NCI-H2227 (cell line): ENCODE measurements around the gene FOXP1.

Experiments used
- DNase-seq: peaks from one replicate; lab custom pipeline; 2025; ENCODE audit not compliant: unreplicated experiment; lab: John Stamatoyannopoulos, UW

FOXP1 gene

DNA sequence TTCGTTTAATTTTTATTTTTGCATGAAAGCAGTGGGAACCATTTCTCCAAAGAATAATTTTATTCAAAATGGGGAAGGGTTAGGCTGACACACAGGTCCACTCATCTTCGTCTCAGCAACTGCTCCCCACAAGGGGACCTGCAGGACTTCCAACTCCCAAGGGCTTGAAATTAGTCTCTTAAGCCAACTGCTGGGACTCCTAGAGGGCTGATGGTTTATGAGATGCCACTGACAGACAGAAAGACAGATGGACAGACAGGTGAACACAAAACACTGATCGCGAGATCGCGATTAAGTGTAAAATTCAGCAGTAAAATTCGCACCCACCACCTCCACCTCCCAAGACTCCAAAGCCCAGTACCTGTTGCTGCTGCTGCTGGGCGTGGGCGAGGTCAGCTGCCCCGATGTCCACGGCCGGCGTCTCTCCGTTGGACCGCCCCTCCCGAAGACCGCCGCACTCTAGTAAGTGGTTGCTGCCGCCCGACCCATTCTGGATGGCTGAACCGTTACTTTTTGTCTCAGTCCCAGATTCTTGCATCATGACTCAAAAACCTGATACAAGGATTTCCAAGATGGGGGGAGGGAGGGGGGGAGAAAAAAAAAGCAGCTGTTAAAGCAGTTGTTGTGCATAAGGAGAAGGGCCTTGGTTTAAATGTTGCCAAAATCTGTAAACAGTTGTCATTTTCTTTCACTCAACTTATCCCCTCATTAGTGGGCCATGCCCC, 385.5 kb downstream of the FOXP1 start:
- DNase-seq, result no peak

DNA sequence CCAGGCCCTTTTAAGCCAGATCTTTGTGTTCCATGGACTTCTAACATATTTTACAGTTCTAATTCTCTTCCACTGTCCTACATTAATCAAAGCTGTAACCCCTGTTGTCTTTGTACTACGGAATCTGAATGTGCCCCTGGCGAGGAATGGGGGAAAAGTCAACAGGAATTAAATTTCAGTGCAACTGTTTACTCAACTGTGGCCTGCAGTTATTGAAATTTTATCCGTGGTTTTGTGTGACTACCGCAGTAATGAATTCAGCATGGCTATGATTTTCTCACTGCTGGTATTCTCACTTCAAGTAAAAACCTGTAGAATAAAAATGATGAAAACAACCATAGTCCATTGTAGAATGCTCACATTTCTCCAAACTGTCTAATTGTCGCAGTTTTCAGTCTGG, 388.0 kb downstream of the FOXP1 start:
- DNase-seq, result no peak

DNA sequence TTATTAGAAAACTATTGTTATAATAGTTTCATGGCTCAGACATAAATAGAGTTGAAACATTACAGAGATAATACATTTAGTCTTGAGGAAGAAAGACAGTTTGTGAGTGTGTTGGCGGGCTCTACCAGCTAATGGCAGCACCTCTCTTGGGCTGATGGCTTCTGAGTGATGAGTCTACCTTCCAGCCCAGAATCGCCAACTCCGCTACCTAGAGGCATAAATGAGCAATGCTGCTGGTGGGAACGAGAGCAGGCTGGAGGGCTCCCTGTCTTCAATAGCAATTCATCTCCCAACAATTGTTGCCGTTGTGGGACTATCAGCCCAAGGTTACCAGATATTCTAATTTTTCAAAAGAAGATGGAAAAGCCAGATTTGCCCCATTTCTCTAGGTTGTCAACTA, 388.7 kb downstream of the FOXP1 start:
- DNase-seq, result no peak

DNA sequence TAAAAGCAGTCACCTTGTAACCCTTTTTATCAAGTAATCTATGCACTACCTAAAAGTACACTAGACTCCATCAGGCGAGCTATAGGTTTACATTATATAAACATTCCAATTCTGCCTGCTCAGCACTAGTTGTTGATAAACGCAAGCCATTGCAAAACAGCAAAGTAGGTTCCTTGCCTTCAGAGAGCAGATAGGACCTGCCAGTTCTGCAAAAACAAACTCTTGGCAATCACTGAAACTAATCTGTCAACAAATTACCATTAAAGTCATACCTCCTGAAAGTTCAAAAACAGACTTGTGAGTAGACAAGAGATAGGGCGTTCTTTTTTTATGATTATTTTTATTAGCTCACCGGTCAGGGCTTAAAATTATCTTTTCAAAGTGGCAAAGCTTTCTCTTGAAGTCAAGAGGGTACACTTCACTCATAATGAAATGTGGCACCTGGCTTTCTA, 392.5 kb downstream of the FOXP1 start:
- no peak for DNase-seq

DNA sequence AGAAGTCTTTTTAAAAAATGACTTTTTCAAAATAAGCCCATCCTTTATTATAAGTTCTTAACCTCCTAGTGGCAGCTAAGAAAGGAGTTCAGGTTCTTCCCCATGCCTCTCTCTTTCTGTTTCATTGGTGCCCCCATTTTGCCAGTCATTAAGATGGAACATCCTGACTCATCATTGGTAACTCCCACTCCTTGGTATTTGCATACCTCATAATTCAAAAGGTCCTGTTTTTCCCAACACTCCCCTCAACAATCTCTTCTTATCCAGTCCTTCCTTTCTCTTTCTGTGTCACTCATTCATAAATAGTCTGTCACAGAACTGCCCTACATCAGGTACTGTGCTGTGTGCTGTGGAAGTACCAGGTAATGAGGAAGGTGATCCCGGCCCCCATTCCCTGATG, 394.0 kb downstream of the FOXP1 start:
- no peak for DNase-seq

DNA sequence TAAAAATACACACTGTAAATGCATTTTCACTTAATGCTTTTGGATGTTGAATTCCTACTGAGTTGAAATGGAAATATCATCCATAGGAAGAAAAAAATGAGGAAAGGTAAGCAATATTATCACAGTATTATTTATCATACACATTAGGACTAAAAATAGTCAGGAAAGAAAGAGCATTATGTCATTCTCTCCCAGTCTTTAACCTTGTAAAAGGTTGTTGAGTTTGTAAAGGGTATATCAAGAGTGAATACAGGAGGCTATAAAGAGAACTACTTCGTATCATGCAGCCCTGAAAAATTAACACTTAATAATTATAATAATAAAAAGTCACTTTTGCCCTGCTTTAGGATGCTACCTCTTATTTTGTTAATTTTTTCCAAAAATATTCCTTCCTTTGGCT, 395.8 kb downstream of the FOXP1 start:
- no peak for DNase-seq

DNA sequence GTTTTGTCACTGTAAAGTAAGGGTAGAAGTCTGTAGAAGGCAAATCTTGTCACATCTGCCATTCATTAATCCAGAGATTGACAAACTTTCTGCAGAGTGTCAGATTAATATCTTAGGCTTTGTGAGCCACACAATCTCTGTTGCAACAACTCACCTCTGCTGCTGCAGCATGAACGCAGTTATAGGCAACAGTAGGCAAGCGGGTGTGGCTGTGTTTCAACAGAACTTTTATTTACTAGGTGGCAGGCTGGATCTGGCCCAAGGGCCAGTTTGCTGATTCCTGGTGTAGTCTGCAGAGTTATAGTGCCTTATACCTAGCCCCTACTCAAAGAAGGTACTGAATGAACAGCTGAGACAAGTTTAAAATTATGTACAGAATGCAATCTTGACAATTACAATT, 396.7 kb downstream of the FOXP1 start:
- no peak for DNase-seq

DNA sequence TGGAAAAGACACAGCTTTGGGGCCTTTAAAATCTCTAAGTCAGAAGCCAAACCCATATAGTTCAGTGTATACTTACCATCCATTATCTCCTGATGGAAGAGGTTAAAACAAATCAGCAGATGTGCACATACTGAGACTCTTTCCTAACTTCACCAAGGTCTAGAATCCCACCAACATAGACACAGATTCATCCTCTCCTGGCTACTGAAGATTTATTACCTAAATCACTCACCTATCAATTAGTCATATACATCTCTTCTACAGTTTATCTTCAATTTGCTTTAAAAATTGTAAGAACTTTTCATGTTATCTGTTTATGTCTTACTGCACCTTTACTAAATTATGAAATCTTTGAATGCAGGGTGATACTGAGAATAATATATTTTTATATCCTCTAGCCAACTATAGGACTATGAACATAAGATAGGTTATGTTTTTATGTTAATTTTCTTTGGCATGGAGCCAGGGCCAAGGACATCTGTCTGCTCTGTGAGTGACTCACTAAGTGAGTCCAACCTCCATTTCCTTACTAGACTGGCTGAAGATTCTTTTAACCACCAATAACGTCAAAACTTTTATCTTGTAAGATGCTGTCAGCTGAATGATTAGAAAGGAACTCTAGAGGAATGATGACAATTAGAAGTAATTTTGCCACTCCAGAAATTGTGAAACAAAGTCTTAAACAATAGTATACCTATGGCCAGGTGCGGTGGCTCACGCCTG, 397.6 kb downstream of the FOXP1 start:
- no peak for DNase-seq

DNA sequence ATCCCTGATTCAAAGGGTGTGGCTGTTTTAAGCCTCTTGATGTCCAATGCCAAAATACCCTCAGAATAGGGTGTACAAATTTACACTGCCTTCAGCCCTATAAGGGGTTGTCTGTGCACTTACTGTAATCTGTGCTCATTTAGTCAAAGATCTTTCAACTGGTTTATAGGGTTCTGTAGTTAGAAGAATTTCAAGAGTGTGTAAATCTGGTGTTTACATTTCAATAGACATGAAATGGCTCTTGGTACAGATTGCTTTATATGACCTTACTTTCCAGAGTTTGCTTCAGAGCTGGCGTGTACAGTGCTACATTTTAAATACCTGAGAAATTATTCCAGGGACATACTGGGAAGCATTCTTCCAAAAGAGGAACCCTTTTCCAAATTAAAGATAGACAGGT, 399.3 kb downstream of the FOXP1 start:
- DNase-seq, result no peak

DNA sequence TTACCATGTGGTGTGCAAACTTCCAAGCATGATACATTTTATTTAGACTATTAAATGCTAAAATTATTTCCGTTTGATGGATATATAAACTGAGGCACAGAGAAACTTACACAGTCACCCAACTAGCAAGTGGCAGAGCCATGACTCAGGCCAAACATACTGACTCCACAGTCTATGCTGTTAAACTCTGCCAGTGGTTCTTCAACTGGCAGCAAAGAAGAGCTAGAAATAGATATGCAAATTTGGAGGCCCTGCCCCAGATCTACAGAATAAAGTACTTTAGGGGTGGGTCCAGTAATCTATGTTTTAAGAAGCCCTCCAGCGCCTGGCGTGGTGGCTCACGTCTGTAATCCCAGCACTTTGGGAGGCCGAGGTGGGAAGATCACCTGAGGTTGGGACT, 400.0 kb downstream of the FOXP1 start:
- no peak for DNase-seq

DNA sequence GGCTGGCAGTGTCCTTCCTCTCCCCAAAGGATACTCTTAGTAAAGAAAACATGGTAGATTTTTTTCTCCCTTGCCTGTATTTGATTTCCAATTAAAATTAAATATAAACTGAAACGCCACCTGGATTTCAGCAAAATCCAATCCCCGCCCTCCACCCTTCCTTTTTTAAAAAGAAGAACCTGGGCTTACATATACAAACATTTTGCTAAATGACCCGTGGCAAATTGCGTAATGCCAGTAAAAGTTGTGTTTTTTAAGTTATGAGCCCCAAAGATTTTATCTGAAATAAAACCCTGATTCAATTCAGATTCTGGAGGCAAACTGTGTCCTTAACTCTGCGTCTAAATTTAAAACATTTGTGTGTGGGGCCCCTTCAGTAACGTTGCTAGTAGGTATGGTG, 403.0 kb downstream of the FOXP1 start:
- DNase-seq, result no peak

DNA sequence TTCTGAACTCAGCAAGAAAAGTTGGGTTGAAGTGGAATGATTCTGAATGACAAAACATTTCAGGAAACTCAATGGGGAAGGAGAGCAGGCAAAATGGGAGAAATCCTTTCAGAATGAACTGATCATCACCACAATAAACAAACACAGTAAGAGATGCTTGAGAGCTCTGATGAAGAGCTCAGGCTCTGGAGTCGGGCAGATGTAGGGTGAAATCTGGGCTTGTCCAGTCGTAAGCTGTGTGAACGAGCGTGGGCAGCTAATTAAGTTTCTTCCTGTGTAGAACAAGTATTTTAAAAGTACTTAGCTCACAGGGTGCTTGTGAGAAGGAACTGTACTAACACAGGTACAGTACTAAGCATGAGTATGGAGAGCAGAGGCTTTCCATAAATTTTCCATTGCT, 406.2 kb downstream of the FOXP1 start:
- no peak for DNase-seq

DNA sequence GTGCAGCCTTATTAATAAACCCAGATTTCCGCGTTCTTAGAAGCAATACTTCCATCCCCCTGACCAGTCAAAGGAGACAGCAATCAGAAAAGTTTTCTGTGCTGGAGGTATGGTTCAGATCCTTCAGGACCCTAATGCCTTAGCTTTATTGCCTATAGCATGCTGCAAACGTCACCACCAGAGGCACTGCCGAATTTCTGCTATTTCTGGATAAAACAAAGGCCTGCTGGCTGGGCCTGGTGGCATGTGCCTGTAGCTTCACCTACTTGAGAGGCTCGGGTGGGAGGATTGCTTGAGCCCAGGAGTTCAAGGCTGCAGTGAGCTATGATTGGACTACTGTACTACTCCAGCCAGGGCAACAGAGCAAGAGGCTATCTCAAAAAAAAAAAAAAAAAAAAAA, 407.2 kb downstream of the FOXP1 start:
- no peak for DNase-seq

DNA sequence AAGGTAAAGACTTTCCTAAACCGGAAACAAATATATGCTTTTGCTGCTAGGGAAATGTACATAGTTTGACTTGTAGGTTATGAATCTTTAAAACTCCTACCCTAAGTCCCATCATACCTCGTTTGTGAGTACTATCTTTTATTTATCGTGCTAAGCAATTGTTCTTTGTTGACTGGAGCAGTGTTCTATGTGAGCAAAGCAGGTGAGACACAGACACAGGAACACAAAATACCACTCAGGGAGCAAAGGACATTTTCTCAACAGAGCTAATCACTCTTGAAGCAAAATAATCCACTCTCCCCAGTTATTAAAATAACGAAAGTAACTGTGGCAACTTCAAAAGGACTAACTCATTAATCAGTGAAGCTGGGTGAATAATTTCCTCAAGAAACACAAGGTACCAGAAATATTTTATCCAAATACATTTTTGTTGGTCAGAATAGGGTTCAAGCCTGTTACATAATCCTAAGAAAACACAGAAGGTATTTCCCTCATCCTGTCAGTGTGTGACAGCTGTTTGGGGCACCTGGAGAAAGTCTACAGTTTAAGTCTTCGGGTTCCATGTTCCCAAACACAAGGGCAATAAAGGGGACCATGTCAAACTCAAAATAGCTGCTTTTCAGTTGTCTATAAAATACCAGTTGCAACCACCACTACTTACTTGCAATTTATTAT, 407.7 kb downstream of the FOXP1 start:
- DNase-seq, result no peak

DNA sequence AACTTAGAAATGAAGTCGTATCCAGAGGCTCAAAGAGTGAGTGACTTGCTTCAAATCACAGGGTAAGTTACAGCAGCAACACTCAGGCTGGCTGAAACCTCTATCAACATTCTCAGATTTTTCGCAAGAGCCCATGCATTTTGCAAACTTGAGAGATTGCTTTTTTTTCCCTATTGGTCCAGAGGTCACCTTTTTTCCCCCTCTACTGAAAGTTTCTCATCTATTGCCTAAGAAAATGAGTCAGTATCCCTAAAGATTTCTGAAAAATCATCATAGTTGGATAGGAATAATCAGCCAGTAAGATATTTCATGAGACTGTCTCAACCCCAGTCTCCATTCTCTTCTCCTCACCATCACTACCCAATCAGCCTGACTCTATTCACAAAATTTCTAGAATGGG, 410.6 kb downstream of the FOXP1 start:
- DNase-seq, result no peak

DNA sequence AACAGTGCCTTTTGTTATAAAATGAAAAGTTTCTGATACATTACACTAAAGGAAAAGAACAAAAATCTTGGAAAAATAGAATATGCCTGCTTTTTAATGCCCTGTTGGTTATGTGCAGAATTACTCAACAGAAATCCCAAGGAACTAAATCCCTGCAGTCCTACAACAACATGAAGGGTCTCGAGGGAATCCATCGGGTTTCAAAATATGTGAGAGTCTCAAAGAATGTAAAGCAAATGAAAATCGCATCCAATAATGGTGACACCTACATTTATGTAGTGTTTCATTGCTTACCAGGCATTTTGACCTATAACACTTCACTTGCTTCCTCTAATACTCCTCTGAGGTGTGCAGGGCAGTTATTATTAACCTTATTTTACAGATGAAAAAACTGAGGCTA, 411.3 kb downstream of the FOXP1 start:
- DNase-seq, result no peak

DNA sequence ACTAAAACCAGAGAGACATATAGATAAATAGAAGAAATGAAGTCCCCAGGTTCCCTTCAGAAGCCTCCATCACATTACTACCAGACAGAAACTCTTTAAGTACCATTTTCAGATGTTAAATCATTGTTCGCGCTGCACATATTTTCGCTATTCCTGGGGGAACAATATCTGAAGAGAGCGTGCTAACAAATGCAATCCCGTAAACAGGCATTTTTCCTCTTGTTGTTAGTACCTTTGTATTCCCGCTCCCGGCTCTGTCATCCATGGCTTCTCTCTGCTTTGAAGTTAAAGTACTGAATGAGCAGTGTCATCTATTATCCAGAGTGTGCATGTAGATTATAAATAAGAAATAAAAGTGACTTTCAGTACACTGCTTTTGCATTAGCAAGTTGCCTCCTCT, 412.3 kb downstream of the FOXP1 start:
- no peak for DNase-seq

DNA sequence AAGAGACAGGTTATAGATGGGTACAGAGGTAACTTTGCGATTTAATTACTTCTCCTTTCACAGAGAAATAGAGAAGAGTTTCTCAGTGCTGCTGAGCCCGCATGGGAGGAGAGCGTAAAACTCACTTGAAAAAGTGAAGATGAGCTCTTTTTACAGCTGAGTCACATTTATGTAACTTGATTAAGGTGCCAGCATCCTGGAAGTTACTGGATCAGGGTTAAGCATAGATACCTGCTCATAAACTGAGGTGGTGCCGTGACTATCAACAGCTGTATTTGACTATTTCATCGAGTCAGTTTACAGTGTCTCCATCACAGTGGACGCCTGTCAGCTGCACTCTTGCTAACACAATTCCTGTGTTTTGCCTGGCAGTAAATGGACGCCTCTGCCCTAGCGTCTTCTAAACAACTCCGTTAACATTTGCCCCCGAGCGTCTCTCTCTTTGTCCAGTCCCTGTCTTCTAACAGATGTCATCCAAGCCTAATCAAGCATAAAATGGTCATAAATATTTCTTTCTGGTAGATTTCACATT, 414.6 kb downstream of the FOXP1 start:
- DNase-seq, result no peak

DNA sequence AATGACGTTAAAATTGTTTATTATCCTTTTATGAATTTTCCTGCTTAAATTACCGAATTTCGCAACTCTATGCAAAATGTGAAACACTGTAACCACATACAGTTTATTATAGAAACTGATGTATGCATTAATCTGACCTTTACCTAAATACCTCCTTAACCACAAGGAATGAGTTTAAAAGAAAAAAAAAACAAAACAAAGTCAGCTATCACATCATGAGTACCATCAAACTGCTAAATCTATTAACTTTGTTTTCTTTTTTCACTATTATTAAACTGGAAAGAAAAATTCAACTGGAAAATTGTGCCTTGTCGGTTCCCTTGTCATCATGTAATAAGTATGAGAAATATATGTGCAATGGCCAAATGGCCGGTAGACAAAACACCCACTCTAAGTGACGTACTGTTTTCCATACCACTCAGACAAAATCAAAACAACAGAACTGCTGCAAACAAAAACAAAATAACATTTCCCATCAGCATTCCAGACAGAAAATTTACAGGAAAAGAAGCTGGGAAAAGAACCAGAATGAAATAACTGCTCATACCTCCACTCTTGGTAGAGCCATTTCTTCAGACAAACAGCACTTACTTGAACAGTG, 415.3 kb downstream of the FOXP1 start:
- DNase-seq, result no peak

DNA sequence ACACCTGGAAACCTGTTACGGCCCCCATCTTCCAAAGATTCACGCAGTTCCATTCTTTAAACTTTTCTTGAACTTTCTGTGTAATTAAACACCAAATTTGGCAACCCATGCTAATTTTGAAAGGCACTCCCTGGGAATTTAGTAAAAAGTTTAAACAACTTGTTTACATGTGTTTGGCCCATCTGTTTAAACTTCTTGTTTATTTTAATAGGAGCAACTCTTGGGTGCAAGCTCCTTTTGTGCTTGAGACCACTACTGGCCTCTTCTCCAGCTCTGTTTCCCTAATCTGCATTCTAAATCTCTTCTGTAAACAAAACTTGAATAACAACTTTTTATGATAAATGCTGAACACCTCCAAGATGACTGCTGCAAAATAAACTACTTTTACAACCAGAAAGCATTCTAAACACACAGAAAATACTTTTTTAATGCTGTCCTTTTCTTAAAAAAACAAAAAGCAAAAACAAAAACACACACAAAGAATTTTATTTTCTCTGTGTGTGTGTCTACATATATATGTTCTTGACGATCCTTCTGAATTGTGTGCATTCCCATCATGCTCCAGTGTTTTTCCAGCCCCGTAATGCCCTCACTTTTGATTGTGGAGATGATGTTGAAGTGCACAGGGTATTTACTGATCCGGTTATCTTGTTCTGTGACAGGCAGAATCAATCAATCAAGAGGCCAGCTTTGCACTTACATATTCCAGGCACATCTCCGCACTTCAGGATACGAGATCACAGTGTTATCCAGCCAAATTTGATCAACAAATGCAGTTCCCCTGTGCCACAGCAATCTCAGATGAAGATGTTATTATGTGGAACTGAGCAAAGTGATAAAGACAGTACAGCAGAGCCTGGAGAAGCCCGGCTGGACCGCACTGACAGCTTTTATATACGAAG, 416.9 kb downstream of the FOXP1 start:
- no peak for DNase-seq

DNA sequence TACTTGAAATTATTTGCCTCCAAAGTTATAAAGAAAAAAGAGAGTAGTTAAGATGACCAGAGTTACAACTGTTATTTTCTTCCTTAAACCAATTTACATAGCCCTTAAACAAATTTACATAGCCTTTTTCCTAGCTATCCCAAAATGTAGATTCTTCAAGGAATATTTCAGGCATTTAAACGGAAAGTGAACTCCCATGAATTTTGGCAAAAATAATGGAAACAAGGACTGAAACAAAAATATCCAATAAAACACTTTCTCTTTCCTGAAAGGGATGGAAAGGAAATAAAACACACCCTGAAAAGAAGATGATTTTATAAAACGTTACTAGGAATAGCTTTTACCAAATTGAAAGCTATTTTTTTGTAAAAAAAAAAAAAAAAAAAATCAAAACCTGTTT, 418.6 kb downstream of the FOXP1 start:
- DNase-seq, result no peak
